CD1c-positive myeloid dendritic cell (primary cell): Measurements from ENCODE around the gene EID2B.

Experiments
- DNase-seq: peaks from one replicate; pipeline ENCODE4 v3.0.0-alpha.2; 2016; ENCODE audit errors: extremely low spot score

Gene EID2B, protein sequence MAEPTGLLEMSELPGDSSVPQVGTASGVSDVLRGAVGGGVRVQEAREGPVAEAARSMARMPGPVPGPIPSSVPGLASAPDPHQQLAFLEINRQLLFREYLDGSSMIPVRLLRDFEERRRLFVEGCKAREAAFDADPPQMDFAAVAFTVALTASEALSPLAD

DNA sequence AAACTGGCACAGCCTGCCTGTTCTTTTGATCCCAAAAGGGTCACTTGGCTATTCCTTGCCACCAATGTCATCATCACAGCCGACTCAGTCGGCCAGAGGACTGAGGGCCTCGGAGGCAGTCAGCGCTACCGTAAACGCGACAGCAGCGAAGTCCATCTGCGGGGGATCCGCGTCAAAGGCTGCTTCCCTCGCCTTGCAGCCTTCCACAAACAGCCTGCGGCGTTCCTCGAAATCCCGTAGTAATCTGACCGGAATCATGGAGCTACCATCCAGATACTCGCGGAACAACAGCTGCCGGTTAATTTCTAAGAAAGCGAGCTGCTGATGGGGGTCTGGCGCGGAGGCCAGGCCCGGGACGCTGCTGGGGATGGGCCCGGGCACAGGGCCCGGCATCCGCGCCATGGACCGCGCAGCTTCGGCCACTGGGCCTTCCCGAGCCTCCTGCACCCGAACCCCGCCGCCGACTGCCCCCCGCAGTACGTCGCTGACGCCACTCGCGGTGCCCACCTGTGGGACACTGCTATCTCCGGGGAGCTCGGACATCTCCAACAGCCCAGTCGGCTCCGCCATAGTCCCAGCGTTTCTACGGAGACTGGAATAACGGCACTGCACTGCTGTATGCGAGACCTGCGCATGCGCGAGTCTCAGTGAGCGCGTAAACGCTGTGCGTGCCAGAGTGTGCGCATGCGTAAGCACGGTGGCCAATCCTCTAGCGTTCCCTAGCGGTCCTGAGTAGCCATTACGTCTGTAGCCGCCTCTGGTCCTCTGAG is at the start of gene EID2B:
TSS of gene EID2B (minus strand) at position 620 of the 770 bp plus-strand sequence. CDS start at position 570, 50 bp downstream.
- DNase-seq: peak; percentile 100

DNA sequence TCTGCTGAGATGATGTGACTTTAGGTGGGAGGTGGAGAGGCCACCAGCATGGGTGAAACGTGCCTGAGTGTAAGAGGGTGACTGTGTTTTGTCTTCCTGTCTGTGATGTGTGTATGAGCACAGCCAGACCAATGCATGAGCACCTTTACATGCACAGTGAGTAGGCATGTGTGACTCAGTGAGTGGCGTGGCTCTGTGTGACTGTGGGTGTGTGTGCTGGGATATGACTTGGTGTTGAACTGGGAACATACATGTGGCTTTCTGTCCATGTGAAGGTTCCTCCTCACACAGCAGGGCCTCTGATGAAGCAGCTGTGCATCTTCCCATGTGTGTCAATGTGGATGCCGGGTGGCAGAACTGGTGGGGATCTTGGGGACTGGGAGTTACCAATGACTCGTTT is 49.8 kb upstream of the EID2B start:
- no peak for DNase-seq

DNA sequence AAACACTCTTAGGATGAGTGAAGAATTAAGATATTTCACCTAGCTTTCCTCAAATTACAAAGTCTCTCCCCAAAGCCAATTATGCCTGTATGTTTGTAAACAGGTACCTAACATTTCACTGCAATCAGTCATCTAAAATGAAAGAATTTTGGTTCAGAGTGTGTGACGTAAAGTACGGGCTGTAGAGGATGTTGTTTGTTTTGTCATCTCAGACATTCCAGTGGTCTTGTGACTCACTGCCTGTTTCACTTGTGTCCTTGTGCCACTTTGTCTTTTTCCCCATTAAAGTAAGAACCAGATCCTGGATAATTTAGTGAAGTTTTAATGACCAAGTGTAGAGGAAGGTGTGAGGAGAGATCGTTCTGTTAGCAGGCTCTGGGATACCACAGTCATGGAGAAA is 36.0 kb upstream of the EID2B start:
- no peak for DNase-seq

DNA sequence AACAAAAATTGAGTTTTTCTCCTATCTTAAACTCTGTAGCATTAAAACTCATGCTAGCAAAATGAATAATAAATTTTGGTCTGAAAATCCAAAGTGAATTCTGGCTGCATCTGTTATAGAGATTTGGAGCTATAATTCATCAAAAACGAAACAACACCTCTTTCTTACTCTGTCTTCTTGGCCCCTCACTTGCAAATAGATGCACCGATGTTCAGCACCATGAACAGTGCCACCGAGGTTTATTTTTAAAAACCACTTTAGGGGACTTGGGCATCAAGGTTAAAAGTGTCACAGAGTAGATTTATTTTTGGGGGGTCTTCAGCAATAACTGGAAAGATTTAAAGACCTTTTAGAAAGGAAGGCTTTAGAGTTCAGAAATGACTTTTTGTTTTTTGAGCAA is 33.4 kb upstream of the EID2B start:
- DNase-seq: no peak

DNA sequence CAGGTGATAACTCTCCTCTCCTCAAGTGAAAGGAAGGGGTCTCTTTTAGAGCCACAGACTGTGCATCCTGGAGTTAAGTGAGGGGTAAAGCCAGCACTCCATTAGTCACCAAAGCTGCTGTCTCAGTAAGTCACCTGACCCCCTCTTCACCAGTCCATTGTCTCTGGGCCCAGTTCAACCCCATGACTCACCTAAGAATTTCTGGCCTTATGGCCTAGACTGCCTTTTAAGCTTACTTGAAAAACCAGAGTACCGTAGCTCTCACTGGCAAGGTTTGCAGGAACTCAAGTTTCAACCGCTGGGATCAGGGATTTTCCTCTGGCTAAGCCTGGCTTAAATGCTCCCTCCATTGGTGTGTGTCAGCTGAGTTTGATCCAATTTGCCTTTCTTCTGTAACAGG is 30.8 kb upstream of the EID2B start:
- no peak for DNase-seq

DNA sequence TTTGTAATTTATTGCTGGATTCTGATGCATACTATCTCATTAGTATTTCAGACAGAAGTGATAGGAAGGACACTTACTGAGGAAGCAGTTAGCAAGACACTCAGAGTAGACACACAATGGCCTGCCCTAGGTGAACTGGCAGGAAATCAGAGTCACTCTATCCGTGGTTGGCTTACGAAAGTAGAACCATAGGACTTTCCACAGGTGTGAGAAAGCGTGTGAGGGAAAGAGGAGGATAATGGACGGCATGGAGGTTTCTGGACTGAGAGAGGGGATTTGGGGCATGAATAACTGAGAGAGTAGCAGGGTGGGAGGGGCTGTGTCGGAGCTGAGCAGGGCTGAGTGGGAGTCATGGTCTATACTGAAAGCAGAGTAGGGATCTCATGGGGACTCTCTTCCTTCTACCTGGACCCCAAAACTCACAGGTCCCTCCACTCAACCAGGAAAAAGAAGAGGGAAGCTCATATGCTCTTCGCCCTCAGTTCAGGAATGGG is 26.0 kb upstream of the EID2B start:
- DNase-seq: no peak

DNA sequence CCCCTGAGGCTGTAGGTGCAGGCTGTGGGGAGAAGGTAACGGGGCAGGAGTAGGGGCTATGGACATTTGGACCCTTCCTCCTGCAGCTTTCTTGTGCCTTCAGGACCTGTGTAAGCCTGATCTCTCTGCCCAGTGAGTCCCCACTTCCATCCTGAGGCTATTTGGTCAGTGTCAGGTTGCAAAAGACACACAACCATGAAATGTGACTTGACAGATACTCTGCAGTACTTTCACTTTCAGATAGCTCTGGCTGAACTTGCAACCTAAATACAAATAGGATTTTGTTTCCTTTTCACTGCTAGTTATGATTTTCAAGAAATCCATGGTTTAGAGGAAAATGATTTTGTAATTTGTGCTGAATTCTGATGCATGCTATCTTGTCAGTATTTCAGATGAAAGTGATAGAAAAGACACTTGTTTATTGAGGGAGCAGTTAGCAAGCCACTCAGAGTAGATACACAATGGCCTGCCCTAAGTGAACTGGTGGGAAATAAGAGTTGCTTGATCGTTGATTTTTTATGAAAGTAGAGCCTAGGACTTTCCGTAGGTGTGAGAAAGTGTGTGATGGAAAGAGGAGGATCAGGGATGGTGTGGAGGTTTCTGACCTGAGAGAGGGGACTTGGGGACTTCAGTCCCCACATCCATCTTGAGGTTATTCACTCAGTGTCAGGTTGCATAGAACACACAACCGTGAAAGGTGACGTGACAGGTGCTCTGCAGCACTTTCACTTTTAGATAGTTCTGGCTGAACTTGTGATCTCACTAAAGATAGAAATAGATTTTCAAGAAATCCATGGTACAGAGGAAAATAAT is 25.4 kb upstream of the EID2B start:
- DNase-seq: no peak

DNA sequence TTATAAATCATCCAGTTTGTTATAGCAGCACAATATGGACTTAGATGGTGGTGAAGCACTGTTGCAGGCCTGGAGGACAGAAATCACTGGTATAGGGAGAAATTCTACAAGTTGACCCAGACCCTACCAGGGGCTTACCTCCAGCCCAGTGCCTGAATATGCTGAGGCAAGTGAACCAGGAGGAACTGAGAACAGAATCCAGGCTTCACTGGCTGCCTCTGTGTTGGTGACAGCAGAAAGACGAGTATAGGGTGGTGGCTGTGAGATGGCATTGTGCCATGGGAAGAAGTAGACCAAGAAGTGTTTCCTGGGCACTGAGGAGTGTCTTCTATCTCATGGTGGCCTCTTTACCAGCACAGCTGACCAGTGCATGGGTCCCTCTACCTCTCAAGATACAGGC is 23.2 kb upstream of the EID2B start:
- no peak for DNase-seq

DNA sequence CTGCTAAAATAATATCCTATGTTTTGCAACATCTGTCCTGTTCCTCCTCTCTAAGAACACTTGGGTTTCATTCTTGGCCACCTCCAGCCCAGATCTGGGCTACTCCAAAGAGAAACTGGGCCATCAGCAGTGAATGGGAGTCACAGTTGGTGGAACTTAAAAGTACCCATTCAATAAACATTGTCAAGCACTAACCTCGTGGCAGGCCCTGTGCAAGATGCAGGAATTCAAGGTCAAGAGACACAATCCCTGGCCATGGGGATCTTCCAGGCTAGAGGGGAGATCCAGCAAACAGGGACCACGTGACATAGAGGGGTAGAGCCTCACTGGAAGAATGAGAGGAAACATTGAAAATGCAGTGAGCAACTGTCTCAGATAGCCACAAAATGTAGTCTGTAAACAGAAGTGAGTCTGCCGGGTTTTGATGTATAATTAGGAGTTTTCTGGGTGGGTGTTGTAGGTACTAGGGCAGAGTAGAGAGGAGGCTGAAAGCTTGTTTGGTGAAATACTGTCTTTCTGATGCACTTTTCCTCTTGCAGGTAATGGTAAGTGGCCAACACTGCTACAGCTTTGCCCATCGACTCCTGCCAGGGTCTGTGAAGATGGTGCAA is 22.2 kb upstream of the EID2B start:
- DNase-seq: no peak

DNA sequence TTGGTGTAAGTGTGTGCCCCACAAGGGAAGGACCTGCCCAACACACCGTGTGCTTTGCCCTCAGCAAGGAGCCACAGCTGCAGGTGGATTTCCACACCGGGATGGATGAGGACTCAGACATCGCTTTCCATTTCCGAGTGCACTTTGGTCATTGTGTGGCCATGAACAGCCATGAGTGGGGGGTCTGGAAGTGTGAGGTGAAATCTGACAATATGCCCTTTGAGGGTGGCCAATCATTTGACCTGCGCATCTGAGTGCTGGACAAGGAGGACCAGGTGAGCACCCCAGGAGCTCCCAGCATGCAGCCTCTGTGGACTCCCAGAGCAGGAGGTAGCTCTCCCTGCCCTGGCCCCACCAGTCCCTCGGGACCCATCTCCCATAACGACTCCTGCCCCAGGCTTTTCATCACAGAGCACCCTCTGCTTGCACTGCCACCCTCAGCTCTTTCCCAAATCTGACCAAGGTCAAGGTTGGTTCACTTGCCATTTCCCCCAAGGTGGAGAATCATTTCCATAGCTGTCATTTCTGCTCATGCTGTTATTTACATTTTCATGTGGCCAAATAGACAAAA is 20.5 kb upstream of the EID2B start:
- no peak for DNase-seq

DNA sequence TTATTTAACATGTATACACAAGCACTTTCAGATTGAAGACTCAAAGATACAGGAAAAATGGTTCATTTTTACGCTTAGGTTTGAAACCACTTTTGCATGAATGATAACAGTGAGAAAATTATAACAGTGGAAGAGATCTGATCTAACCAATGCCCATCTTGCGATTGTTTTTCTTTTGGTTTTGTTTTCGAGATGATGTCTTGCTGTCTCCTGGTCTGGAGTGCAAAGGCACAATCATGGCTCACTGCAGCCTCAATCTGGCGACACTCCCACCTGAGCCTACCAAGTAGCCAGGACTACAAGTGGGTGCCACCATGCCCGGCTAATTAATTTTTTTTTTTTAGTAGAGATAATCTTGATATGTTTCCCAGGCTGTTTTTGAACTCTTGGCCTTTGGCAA is 17.5 kb upstream of the EID2B start:
- no peak for DNase-seq

DNA sequence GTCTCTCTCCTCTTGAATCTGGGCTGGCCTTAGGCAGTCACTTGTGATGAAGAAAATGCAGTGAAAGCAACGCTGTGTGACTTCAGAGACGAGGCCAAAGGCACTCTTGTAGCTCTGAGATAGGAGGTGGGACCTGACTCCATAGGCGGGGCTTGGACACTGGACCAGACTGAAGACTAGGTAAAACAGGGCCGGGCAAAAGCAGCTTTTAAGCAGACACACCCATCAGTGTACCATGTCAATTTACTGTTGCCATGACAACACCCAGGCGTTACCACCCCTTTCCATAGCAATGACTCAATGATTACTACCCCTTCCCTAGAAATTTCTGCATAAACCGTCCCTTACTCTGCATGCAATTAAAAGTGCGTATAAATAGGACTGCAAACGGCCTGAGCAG is 13.9 kb upstream of the EID2B start:
- no peak for DNase-seq

DNA sequence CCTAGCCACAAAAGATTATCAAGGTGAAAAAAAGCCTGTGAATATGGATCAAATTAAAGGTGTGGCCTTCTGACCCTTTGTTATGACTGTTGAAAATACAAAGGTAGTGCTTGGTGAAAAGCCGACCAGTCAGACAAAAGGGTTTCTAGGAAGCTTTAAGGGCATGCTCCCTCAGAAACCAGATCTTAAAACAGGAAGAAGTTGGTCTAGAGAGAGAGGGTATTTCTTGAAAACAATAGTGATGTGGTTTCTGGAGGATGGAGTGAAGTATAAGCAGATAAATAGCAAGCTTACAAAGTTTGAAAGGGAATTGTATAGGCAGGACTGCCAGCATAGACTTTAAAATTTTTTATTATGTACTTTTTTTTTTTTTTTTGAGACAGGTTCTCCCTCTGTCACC is 12.3 kb upstream of the EID2B start:
- DNase-seq: no peak

DNA sequence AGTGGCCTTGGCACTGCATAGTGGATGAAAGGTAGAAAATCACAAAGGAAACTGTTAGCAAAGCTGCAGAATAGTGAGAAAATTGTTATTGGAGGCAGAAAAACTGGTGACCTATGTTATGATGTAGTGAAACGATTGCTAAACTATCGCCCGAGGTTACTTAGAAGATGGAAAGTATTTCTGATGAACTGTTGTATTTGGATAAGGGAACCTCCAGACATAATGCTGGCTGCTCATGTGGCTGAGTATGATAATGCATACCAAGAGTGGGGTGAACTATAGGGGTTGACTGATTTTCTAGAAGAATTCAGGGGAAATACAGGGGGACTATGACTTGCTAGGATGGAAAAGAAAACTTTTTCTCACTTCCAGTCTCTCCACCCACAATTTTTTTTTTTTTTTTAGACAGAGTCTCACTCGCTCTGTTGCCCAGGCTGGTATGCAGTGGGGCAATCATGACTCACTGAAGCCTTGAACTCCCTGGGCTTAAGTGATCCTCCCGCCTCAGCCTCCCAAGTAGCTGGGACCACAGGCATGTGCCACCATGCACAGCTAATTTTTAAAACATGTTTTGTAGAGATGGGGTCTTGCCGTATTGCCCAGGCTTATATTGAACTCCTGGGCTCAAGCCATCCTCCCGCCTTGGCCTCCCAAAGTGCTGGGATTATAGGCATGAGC is 11.7 kb upstream of the EID2B start:
- DNase-seq: no peak

DNA sequence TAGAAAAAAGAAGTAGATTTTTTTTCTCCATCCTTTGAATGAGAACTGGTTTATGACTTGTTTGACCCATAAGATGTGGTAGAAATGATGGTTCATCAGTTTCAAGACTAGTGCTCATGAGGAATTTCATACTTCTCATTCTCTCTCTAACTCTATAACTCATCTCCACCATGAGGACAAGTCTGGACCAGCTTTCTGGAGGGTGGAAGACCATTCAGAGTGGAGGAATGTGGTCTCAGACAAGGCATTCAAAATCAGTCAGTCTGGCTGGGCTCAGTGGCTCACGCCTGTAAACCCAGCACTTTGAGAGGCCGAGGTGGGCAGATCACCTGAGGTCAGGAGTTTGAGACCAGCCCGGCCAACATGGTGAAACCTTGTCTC is 10.8 kb upstream of the EID2B start:
- no peak for DNase-seq

DNA sequence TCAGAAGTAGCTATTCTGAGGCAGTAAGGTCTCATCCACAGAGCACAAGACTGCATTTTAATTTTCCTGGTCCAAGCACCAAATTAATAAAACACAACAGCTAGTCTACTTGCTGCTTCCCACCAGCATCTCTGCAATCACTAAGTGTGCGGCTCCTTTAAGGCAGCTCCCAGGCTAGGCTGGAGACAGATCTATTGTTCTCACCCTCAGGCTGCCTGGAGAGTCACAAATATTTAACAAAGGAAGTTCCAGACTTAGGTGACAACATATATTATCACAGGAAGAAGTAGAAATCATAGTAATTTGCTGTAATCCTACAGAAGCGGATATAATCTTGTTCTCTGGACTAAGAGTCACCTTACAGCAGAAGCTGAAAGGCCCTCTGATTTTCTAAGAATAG is 9.6 kb upstream of the EID2B start:
- no peak for DNase-seq

DNA sequence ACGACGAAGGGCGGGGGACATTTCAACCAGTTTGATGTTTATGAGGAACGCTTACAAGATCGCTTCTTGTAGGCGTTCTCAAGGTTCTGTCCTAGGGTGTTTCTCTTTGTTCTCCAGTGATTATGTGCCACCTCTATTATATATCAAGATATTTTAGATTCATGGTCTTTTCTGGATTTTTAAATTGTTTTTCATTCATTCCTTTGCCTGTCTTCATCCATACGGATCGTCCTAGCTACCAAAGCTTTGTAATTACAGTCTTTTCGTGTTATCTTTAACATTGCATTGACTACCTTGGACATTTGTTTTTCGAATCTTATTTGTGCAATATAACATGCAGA is 7.7 kb upstream of the EID2B start:
- no peak for DNase-seq

DNA sequence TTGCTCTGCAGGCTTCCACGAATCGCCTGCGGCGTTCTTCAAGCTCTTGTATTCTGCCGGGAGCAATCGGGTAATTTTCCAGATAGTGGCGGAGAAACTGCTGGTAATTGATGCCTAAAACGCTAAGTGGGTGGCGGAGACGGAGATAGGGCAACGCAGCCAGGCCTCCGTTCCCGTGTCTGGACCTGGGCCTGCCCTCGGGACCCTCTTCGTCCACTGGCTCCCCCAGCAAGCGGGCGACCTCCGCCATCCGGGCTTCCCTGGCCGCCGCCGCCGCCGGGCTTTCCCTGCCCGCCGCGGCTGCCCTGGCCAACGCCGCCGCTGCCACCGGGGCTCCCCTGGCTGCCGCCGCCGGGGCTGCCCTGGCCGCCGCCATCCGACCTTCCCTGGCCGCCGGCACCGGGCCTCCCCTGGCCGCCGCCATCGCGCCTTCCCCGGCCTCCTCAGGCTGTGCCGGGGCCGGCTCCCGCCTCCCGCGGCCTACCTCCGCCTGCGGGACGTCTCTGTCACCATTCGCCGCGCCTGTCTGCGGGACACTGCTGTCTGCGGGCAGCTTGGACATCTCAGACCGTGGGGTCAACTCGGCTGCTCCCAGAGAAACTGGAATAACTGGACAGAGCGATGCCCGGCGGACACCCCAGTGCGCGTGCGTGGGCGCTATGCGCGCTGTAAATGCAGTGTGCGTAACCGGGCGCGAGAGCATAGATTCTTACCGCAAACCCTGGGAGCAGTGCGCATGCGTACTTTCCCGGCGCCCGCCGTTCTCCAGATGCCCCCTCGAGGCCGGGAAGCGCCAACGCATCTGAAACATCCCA is 7.1 kb upstream of the EID2B start, which contains the start of gene EID2:
TSS of gene EID2 (minus strand) at position 644 of the 815 bp plus-strand sequence. CDS start at position 562, 82 bp downstream.
- peak; percentile 98 for DNase-seq

DNA sequence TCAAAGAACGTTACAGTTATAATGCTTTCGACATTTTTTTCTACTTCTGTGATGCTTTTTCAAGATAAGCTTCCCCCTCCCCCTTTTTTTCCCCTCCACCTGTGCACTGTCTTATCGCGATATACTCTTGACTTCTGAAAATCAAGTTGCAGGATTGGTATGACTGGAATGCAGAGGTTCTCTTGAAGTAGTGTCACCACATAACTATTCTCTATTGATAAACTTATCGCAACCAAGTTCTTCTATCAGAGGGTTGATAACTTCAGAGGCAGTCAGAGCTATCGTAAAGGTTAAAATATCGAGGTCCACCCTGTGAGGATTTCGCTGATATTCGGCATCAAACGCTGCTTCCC is 6.5 kb upstream of the EID2B start:
- DNase-seq: no peak

DNA sequence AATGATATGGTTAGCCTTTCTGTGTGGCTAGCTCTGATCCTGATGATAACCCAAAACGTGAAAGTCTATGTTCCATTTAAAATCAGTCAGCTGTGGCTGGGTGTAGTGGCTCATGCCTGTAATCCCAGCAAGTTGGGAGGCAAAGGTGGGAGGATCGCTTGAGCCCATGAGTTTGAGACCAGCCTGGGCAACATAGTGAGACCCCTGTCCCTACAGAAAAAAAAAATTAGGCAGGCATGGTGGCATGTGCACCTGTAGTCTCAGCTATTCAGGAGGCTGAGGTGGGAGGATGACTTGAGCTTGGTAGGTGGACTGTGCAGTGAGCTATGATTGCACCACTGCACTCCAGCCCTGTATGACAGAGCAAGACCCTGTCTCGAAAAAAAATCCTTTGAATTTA is 1.1 kb upstream of the EID2B start:
- DNase-seq: no peak
